Stomach (tissue), 9 donors: Measurements from ENCODE around the gene HIVEP1. TPM values are rescaled to one million over a fixed set of nuclear protein-coding genes. Genes with fewer than 3 reads are reported as not detected.

Experiments used
- DNase-seq, 2 donors: peaks; one replicate each; pipeline versions ENCODE4 v3.0.0 to v3.0.0-alpha.2; 2013 to 2019
- H3K27ac ChIP-seq, 5 donors: fragments of 200-600 bp in 4 of 5; sonication (generic) in 4 of 5; one replicate each; pipeline ENCODE4 v1.5.1; 2013 to 2019; ENCODE audit warnings: mild to moderate bottlenecking in 1 of 5, moderate library complexity in 1 of 5
- H3K27me3 ChIP-seq, 3 donors: fragments of 200-600 bp; sonication (generic); one replicate each; pipeline ENCODE4 v1.5.1; 2017 to 2019; ENCODE audit warnings: mixed run types in 1 of 3
- H3K36me3 ChIP-seq, 4 donors: fragments of 200-600 bp; sonication (generic); 1 replicate in 3 of 4; 2 replicates in 1 of 4; pipeline ENCODE4 v1.5.1; 2016 to 2019
- H3K4me1 ChIP-seq, 4 donors: fragments of 200-600 bp; sonication (generic); one replicate each; pipeline ENCODE4 v1.5.1; 2016 to 2019
- H3K4me3 ChIP-seq, 4 donors: fragments of 200-600 bp; sonication (generic) in 3 of 4; one replicate each; pipeline ENCODE4 v1.5.1; 2016 to 2019; ENCODE audit warnings: mild to moderate bottlenecking in 1 of 4
- H3K9me3 ChIP-seq, 4 donors: fragments of 200-600 bp; sonication (generic); one replicate each; pipeline ENCODE4 v1.5.1; 2016 to 2019
- EP300 ChIP-seq: sonication (generic); formaldehyde crosslinking; IDR thresholded peaks from one replicate; pipeline ENCODE4 v1.6.1; 2017; ENCODE audit warnings: antibody characterized with exemption
- POLR2A ChIP-seq, 4 donors: fragments of 450-650 bp; IDR thresholded peaks; one replicate each; pipeline ENCODE4 v1.6.1; 2016; ENCODE audit warnings: antibody characterized with exemption in 4 of 4, control low read depth in 2 of 4, mild to moderate bottlenecking in 1 of 4, moderate library complexity in 1 of 4
- POLR2AphosphoS5 ChIP-seq, 3 donors: sonication (generic); formaldehyde crosslinking; IDR thresholded peaks; one replicate each; pipeline ENCODE4 v1.6.1; 2016; ENCODE audit warnings: antibody characterized with exemption in 3 of 3
- WGBS, 5 donors: extraction: QIAGEN DNeasy Blood & Tissue Kit in 3 of 5; methylation state at CpG; one replicate each; pipeline versions ENCODE4 v1.1.5 to v1.1.7; 2013 to 2018; 5-methylcytosine and 5-hydroxymethylcytosine counted together
- intact Hi-C: fragments of 100-400 bp; cut with DNase I; formaldehyde crosslinking; loops from one replicate; pipeline ENCODE4 v1.15.1; 2023; ENCODE audit warnings: low total_unique reads
- polyA plus RNA-seq, 3 donors: library from polyadenylated mRNA; stranded (reverse); fragments of 200-250 nt; gene quantifications; one replicate each; pipeline ENCODE4 v1.2.3, GENCODE V29; 2013
- total RNA-seq, 5 donors: library from RNA; depleted of rRNA; stranded (reverse); fragments of >200 nt; gene quantifications; one replicate each; pipeline versions ENCODE4 v1.1.0 to v1.2.3, GENCODE V29; 2014 to 2016
- TF ChIP-seq, protein P1 (sequence below), 7 experiments: fragments of 450-650 bp in 4 of 7; fragments of 200-600 bp in 3 of 7; sonication (generic) in 3 of 7; IDR thresholded peaks; one replicate each; pipeline ENCODE4 v1.5.1; 2016 to 2019; ENCODE audit warnings: antibody characterized with exemption in 7 of 7, control low read depth in 2 of 7, mild to moderate bottlenecking in 1 of 7
- donor health status: healthy with polysubstance abuse.
- donor health status: Bipolar disorder and iron deficiency.
- donor health status: healthy.

The HIVEP1 gene
- total and polyA plus RNA-seq, 8 donors, result 2.0 to 19.6 (median 14.1) TPM

DNA sequence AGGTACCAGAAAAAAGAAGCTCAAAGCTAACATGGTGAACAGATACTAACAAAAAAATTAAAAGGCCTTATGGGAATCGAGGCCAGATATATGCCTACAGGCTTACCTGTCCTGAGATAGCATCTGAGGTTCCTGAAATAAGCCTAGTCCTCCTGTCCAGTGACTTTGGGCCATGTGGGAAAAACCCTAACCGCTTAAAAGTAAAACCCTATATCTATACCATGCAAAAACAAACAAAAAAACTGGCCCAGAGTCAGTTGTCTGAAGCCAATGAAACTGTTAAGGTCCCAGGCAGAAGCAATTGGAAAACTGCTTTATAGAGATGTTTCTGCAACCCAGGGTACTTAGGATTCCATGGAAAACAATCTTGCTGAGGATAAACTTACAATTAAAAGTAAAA, 122.9 kb downstream of the HIVEP1 start:
- 62 to 77% (median 66%) methylated on average over 2 of the region's 2 CpGs for WGBS, 5 donors
- H3K36me3 ChIP-seq, result peaks cover 10 to 24% (median 15%) of the 10 kb centered on the region in 4 donors
- H3K27me3 ChIP-seq, result no peaks in the 10 kb centered on the region
- H3K27ac ChIP-seq, result no peak overlapping the region
- no peak overlapping the region for H3K4me3 ChIP-seq
- intact Hi-C loops, result no loop called here
- H3K4me1 ChIP-seq, result peaks cover 0 to 26% (median 3%) of the 10 kb centered on the region in 4 donors
- no peak for DNase-seq
- TF ChIP-seq POLR2A (IDR thresholded peaks at IDR 0.05), result no peak
- no peak for TF ChIP-seq POLR2AphosphoS5 (IDR thresholded peaks at IDR 0.05)
- TF ChIP-seq, protein P1, sequence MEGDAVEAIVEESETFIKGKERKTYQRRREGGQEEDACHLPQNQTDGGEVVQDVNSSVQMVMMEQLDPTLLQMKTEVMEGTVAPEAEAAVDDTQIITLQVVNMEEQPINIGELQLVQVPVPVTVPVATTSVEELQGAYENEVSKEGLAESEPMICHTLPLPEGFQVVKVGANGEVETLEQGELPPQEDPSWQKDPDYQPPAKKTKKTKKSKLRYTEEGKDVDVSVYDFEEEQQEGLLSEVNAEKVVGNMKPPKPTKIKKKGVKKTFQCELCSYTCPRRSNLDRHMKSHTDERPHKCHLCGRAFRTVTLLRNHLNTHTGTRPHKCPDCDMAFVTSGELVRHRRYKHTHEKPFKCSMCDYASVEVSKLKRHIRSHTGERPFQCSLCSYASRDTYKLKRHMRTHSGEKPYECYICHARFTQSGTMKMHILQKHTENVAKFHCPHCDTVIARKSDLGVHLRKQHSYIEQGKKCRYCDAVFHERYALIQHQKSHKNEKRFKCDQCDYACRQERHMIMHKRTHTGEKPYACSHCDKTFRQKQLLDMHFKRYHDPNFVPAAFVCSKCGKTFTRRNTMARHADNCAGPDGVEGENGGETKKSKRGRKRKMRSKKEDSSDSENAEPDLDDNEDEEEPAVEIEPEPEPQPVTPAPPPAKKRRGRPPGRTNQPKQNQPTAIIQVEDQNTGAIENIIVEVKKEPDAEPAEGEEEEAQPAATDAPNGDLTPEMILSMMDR (IDR thresholded peaks at IDR 0.05), result no peak
- TF ChIP-seq EP300, result no peak
- H3K9me3 ChIP-seq, result no peaks in the 10 kb centered on the region

DNA sequence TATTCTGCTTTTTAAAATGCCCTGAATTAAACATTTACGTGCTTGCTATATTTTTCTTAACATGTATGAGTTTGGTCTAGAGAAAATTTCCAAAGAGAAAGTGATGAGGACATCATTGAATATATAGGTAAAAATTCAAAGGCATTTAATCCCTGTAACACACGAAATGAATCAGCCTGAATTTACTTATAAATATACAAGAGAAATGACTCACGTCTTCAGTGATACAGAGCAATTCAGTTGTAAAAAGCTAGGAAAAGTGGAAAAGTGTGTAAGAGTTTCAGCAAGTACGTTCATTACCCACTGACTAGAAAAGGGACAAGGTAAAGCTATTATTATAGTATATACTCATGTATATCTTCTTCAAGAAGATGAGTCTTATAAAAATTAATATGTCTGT, 124.8 kb downstream of the HIVEP1 start:
- Histone ChIP-seq H3K27ac (no peak overlapping the region), H3K36me3 (peaks cover 12 to 33% (median 23%) of the 10 kb centered on the region in 4 donors), H3K27me3 (no peaks in the 10 kb centered on the region), H3K9me3 (no peaks in the 10 kb centered on the region), H3K4me3 (no peak overlapping the region), H3K4me1 (peaks cover 0 to 25% (median 3%) of the 10 kb centered on the region in 4 donors)
- TF ChIP-seq POLR2A (IDR thresholded peaks at IDR 0.05) (no peak), EP300 (no peak), POLR2AphosphoS5 (IDR thresholded peaks at IDR 0.05) (no peak)
- TF ChIP-seq, protein P1 (IDR thresholded peaks at IDR 0.05), result no peak
- DNase-seq, result no peak
- WGBS, 5 donors, result 66 to 84% (median 81%) methylated on average over 4 of the region's 4 CpGs
- intact Hi-C loops, result no loop called here

DNA sequence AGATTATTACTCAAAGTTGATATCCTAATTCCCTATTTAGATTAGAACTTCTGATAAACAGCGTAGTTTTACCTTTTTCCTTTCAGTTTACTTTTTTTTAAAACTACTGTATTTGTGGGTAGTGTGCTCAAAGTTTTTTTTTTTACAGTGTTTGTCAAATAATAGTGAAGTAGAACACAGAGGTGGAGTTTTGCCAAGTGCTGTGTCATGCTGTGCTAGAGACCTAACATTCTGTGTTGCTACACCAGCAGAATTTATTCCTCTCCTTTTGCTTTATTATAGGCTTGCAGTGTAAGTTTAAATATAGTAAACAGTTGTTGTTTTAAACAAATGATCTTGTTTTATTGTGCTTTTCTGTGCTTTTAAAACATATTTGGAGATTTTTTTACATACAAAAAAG, 125.4 kb downstream of the HIVEP1 start:
- Histone ChIP-seq H3K27ac (no peak overlapping the region), H3K4me3 (no peak overlapping the region), H3K27me3 (no peaks in the 10 kb centered on the region), H3K4me1 (peaks cover 0 to 20% (median 3%) of the 10 kb centered on the region in 4 donors), H3K36me3 (peaks cover 12 to 33% (median 23%) of the 10 kb centered on the region in 4 donors), H3K9me3 (no peaks in the 10 kb centered on the region)
- WGBS, 5 donors, result 30 to 71% (median 45%) methylated on average over 1 of the region's 1 CpG
- intact Hi-C loops, result no loop called here
- DNase-seq, result peak; percentile 44 to 52
- TF ChIP-seq POLR2AphosphoS5 (IDR thresholded peaks at IDR 0.05) (no peak), EP300 (no peak), POLR2A (IDR thresholded peaks at IDR 0.05) (no peak)
- TF ChIP-seq, protein P1 (IDR thresholded peaks at IDR 0.05), result no peak

DNA sequence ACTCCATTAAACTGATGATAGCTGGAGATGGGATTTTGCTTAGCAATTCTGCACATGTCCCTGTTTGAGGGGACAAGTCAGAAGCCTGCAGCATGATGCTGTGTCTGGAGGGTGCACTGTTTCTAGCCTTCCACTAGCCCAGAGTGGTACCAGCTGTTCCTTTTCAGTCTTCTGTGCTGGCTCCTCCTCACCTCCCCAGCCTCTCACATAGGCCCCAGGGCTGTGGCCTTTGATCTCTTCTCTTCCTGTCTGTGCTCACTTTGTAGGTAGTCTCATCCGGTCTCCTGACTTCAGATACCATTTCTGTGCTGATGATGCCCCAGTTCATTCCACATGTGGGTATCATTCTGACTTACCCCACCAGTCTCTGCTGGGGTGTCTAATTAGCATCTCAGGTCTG, 126.3 kb downstream of the HIVEP1 start:
- Histone ChIP-seq H3K27me3 (no peaks in the 10 kb centered on the region), H3K4me1 (peaks cover 0 to 16% (median 3%) of the 10 kb centered on the region in 4 donors), H3K36me3 (peaks cover 12 to 33% (median 23%) of the 10 kb centered on the region in 4 donors), H3K9me3 (no peaks in the 10 kb centered on the region), H3K27ac (no peak overlapping the region), H3K4me3 (no peak overlapping the region)
- peak in 1 of 2 donors; percentile 32 for DNase-seq
- 81 to 100% (median 96%) methylated on average over 1 of the region's 1 CpG for WGBS, 5 donors
- intact Hi-C loops, result no loop called here
- no peak for TF ChIP-seq EP300
- no peak for TF ChIP-seq POLR2A (IDR thresholded peaks at IDR 0.05)
- no peak for TF ChIP-seq POLR2AphosphoS5 (IDR thresholded peaks at IDR 0.05)
- TF ChIP-seq, protein P1 (IDR thresholded peaks at IDR 0.05), result no peak
